SKM-1 (cell line): ENCODE data around the gene SPINK7.

Experiments
- DNase-seq: peaks from one replicate; lab custom pipeline; 2025; ENCODE audit not compliant: unreplicated experiment; lab: John Stamatoyannopoulos, UW

SPINK7 gene

DNA sequence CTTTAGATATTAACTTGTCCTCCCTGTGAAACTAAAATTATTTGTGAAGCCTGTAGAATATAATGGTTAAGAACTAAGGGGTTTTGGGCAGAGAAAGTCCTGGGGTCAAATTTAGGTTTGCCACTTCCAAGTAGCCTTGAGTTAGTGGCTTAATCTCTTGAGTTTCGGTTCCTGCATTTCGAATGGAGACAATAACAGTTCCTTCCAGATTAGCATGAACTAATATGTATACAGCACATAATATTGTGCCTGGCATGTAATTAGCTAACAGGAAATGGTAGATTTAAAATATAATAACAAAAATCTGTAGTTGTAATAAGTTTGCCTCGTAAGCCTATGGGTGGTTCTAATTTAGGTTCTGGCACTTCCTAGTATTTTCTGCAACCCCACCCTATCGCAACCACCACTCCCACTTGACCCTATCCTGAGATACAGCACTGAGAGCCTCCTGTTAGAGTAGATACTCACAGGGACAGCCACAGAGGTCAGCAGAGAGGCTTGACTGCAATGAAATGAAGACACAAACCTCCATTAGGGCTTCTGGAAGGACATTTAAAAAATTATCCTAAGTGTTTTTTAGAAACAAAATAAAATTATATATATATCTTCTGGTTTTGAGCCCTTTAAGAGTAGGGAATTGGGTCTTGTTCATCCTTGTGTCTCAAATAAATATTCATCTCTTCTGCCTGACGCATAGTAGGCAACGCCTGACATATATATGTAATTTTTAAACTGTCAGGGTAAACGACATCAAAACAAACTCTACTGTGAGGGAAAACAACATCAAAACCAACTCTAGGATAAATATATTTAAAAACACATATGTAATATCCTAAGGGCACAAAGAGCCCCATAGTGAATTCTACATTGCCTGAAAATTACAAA is 31.6 kb downstream of the SPINK7 start:
- no peak for DNase-seq

DNA sequence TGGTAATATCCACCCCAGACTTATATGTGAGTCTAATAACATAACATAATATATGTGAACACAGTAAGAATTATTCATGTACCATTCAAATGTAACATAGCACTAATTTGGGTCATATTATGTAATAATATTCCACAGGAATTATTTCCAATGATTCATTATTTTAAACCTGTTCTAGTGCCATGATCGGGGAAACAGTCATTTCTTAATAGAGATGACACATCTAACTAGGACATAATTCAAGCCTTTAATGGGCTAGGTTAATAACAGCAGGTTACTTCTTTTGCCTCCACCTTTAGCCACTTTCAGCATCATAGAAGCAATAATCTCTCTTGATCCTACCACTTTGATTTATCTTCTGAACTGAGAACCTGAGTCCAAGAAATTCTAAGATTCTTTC is 35.5 kb downstream of the SPINK7 start:
- DNase-seq: no peak

DNA sequence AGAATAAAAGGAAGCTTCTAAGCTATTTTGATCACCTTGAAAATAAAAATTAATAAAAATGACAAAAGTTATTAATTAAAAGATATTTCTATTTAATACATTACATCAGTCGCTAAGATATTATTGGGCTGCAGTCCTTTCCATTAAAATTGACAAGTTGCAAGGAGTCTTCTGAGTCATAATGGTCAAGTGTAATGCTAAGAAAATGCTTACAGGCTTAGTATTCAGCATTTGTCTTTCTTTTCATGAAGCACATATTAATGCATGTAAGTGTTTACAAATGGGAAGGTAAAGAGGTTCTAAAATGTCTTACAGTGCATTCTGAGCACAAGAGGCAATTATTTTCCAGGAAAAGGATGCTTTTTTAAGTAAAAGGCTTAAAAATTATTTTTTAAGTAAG is 40.5 kb downstream of the SPINK7 start:
- DNase-seq: no peak

DNA sequence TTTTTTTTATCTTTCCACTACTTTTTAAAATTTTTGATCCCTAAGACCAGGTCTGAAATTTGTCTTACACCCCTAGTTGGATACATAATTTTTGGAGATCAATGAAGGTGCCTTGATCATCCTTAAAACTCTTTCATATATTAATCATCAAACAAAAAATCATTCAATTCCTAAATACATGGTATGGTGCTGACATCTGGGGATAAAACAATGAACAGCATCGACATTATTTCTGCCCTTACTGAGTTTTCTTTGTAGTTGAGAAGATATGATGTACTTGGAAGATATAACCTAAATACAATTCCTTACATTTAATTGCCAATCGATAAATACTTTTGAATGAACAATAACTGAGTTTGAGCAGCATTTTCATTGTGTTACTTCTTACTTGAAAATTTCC is 41.4 kb downstream of the SPINK7 start:
- DNase-seq: no peak

DNA sequence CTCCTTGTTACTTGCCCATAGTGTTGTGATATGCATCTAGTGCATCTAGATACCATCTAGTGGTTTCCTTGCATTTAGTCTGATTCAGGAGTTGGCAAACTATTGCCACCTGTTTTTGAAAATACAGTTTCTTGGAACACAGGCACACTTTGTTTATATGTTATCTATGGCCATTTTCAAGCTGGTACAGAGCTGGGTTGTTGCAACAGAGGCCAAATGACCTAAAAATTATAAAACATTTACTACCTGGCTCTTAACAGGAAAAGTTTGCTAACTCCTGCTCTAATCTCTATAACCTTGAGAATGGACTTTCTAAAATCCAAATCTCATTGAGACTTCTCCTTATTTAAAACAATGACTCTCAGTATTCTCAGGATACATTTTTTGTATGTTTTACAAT is 52.1 kb downstream of the SPINK7 start:
- no peak for DNase-seq
